Measurements from ENCODE around the gene CILP2. TPM values are rescaled to one million over a fixed set of nuclear protein-coding genes. Genes with fewer than 3 reads are reported as not detected.

CILP2 gene
- total RNA-seq, 2 donors from 2014 or later: 0.66 TPM; not detected in 1

GRCh38 chr19:19506592-19506991 is 31.5 kb upstream of the CILP2 start:
- no peaks in the 10 kb centered on the region for H3K27me3 ChIP-seq
- no peaks in the 10 kb centered on the region for H3K9me3 ChIP-seq
- DNase-seq: no peak
- H3K27ac ChIP-seq: no peak overlapping the region
- WGBS, 2 donors: 89 to 95% methylated on average over 12 of the region's 12 CpGs
- H3K4me3 ChIP-seq: no peak overlapping the region
- TF ChIP-seq CTCF (IDR thresholded peaks at IDR 0.05) (no peak), POLR2A (IDR thresholded peaks at IDR 0.05) (no peak)
- intact Hi-C loops (cut with DNase I): no loop called here
- H3K4me1 ChIP-seq: no peaks in the 10 kb centered on the region
- peaks cover 7 to 12% of the 10 kb centered on the region in 2 donors for H3K36me3 ChIP-seq (replicated peaks in 1 of 2; ENCODE audit: insufficient read depth in 1 of 2, low read depth in 2 of 2)
- no peak for ATAC-seq

- WGBS, 2 donors: 80 to 82% methylated on average over 5 to 7 of the region's 8 CpGs
- no peak overlapping the region for H3K27ac ChIP-seq
Measured at GRCh38 chr19:19507354-19507753, 30.7 kb upstream of the CILP2 start.

GRCh38 chr19:19508217-19508616 is 29.8 kb upstream of the CILP2 start:
- intact Hi-C loops (cut with DNase I): no loop called here
- H3K27ac ChIP-seq: no peak overlapping the region
- H3K27me3 ChIP-seq: no peaks in the 10 kb centered on the region
- no peak for DNase-seq
- WGBS, 2 donors: 63 to 83% methylated on average over 1 to 11 of the region's 11 CpGs
- TF ChIP-seq POLR2A (IDR thresholded peaks at IDR 0.05): no peak
- ATAC-seq: no peak
- no peak overlapping the region for H3K4me3 ChIP-seq
- no peaks in the 10 kb centered on the region for H3K36me3 ChIP-seq (replicated peaks in 1 of 2; ENCODE audit: insufficient read depth in 1 of 2, low read depth in 2 of 2)
- no peaks in the 10 kb centered on the region for H3K9me3 ChIP-seq
- H3K4me1 ChIP-seq: no peaks in the 10 kb centered on the region

More at GRCh38 chr19:19507354-19507753, 30.7 kb upstream of the CILP2 start:
- Histone ChIP-seq H3K27me3 (no peaks in the 10 kb centered on the region), H3K4me3 (no peak overlapping the region), H3K9me3 (no peaks in the 10 kb centered on the region), H3K36me3 (replicated peaks in 1 of 2; ENCODE audit: insufficient read depth in 1 of 2, low read depth in 2 of 2) (peaks cover 4 to 7% of the 10 kb centered on the region in 2 donors), H3K4me1 (no peaks in the 10 kb centered on the region)
- no peak for ATAC-seq
- intact Hi-C loops (cut with DNase I): no loop called here
- no peak for TF ChIP-seq CTCF (IDR thresholded peaks at IDR 0.05)
- TF ChIP-seq POLR2A (IDR thresholded peaks at IDR 0.05): no peak
- DNase-seq: no peak

GRCh38 chr19:19510432-19510831 is 27.6 kb upstream of the CILP2 start:
- DNase-seq (no peak), ATAC-seq (no peak)
- no peaks in the 10 kb centered on the region for H3K9me3 ChIP-seq
- intact Hi-C loops (cut with DNase I): no loop called here
- no peaks in the 10 kb centered on the region for H3K36me3 ChIP-seq (replicated peaks in 1 of 2; ENCODE audit: insufficient read depth in 1 of 2, low read depth in 2 of 2)
- H3K27ac ChIP-seq: no peak overlapping the region
- no peak for TF ChIP-seq POLR2A (IDR thresholded peaks at IDR 0.05)
- no peak for TF ChIP-seq CTCF (IDR thresholded peaks at IDR 0.05)
- no peak overlapping the region for H3K4me3 ChIP-seq
- WGBS, 2 donors: 32 to 38% methylated on average over 6 of the region's 6 CpGs
- no peaks in the 10 kb centered on the region for H3K27me3 ChIP-seq
- H3K4me1 ChIP-seq: peaks cover 6% of the 10 kb centered on the region

GRCh38 chr19:19513682-19514081 is 24.4 kb upstream of the CILP2 start:
- Histone ChIP-seq H3K36me3 (replicated peaks in 1 of 2; ENCODE audit: insufficient read depth in 1 of 2, low read depth in 2 of 2) (no peaks in the 10 kb centered on the region), H3K27ac (no peak overlapping the region), H3K9me3 (no peaks in the 10 kb centered on the region), H3K4me3 (no peak overlapping the region), H3K4me1 (peaks cover 23% of the 10 kb centered on the region), H3K27me3 (no peaks in the 10 kb centered on the region)
- TF ChIP-seq CTCF (IDR thresholded peaks at IDR 0.05) (no peak), POLR2A (IDR thresholded peaks at IDR 0.05) (no peak)
- 82 to 85% methylated on average over 15 to 17 of the region's 17 CpGs for WGBS, 2 donors
- DNase-seq (no peak), ATAC-seq (no peak)
- intact Hi-C loops (cut with DNase I): no loop called here

Data from body of pancreas (tissue), 4 donors.